Loucy (cell line): ENCODE results near the gene RPS6KA1.
"Not testable (repeated sequence)": the region's sequence is repeated elsewhere in the genome, so short reads cannot be mapped to it uniquely, and the experiment has no call there.

ENCODE experiments used
- H2AFZ ChIP-seq: fragments of 200-600 bp; sonication (generic); 2 replicates; pipeline ENCODE4 v1.6.0; 2016; ENCODE audit warnings: antibody characterized with exemption, mild to moderate bottlenecking, low read length, moderate library complexity
- H3F3A ChIP-seq: fragments of 200-600 bp; 2 replicates; pipeline ENCODE4 v1.6.0; 2016; ENCODE audit warnings: antibody characterized with exemption, low read depth, mild to moderate bottlenecking
- H3K27me3 ChIP-seq: fragments of 200-600 bp; sonication (generic); 2 replicates; pipeline ENCODE4 v1.6.1; 2014; ENCODE audit warnings: low read length, mild to moderate bottlenecking; ENCODE audit not compliant: insufficient read depth, poor library complexity, severe bottlenecking
- H3K36me3 ChIP-seq: fragments of 200-600 bp; sonication (generic); 2 replicates; pipeline ENCODE4 v1.6.1; 2016; ENCODE audit warnings: low read length; ENCODE audit not compliant: insufficient read depth
- H3K4me1 ChIP-seq: fragments of 200-600 bp; sonication (generic); 2 replicates; pipeline ENCODE4 v1.5.1; 2014; ENCODE audit warnings: low read length, mild to moderate bottlenecking; ENCODE audit not compliant: insufficient read depth, poor library complexity, severe bottlenecking
- H3K4me2 ChIP-seq: fragments of 200-600 bp; sonication (generic); 2 replicates; pipeline ENCODE4 v1.6.0; 2014; ENCODE audit warnings: antibody characterized with exemption, low read length, low read depth, mild to moderate bottlenecking; ENCODE audit not compliant: poor library complexity, severe bottlenecking
- H3K4me3 ChIP-seq: fragments of 200-600 bp; sonication (generic); 2 replicates; pipeline ENCODE4 v1.5.1; 2014; ENCODE audit warnings: low read length, mild to moderate bottlenecking, mixed read lengths; ENCODE audit not compliant: poor library complexity, severe bottlenecking
- H3K79me2 ChIP-seq: fragments of 200-600 bp; sonication (generic); 2 replicates; pipeline ENCODE4 v1.6.1; 2014; ENCODE audit warnings: low read length; ENCODE audit not compliant: insufficient read depth
- H3K9ac ChIP-seq: fragments of 200-600 bp; sonication (generic); 2 replicates; pipeline ENCODE4 v1.6.0; 2014; ENCODE audit warnings: mild to moderate bottlenecking, low read depth, low read length, moderate library complexity; ENCODE audit not compliant: poor library complexity, severe bottlenecking
- H3K9me2 ChIP-seq: fragments of 200-600 bp; sonication (generic); replicated peaks from 2 replicates; pipeline ENCODE4 v1.6.1; 2016; ENCODE audit warnings: low read depth, low read length, mixed read lengths
- H3K9me3 ChIP-seq: fragments of 200-600 bp; sonication (generic); 2 replicates; pipeline ENCODE4 v1.6.1; 2014; ENCODE audit warnings: mild to moderate bottlenecking, antibody characterized with exemption, low read length, low read depth; ENCODE audit not compliant: insufficient read depth
- H4K20me1 ChIP-seq: fragments of 200-600 bp; sonication (generic); 2 replicates; pipeline ENCODE4 v1.6.0; 2014; ENCODE audit warnings: antibody characterized with exemption, low read length, mild to moderate bottlenecking; ENCODE audit not compliant: insufficient read depth, poor library complexity, severe bottlenecking
- EZH2phosphoT487 ChIP-seq: fragments of 200-600 bp; IDR thresholded peaks from 2 replicates; pipeline ENCODE4 v1.6.1; 2018; ENCODE audit warnings: antibody characterized with exemption, mild to moderate bottlenecking, moderate library complexity, borderline replicate concordance
- TF ChIP-seq, protein P1 (sequence below): fragments of 200-600 bp; sonication (generic); conservative IDR thresholded peaks from 2 replicates; pipeline ENCODE4 v1.5.1; 2014; ENCODE audit warnings: mild to moderate bottlenecking, antibody characterized with exemption, low read length

The RPS6KA1 gene

DNA sequence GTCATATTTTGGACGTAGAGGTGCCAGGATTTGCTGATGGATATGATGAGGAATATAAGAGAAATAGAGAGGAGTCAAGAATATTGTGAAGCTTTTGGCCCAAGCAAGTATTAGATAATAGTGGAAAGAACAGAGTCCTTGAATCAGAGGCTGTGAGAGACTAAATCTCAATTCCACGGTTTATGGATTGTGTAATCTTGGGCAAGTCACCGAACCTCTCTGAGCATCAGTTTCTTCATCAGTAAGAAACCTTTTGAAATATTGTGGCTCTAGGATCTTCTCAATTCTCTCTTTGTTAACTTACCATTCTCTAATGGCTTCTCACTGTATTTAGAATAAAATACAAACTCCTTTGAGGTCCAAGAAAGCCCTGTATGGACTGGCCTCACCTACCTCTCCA, 77.6 kb downstream of the RPS6KA1 start:
- no peak overlapping the region for H2AFZ ChIP-seq
- peaks cover 6% of the 10 kb centered on the region for H3K4me1 ChIP-seq
- H3K4me3 ChIP-seq: no peak overlapping the region
- H3F3A ChIP-seq: no peaks in the 10 kb centered on the region
- no peak overlapping the region for H3K9ac ChIP-seq
- no peak for TF ChIP-seq EZH2phosphoT487
- TF ChIP-seq, protein P1, sequence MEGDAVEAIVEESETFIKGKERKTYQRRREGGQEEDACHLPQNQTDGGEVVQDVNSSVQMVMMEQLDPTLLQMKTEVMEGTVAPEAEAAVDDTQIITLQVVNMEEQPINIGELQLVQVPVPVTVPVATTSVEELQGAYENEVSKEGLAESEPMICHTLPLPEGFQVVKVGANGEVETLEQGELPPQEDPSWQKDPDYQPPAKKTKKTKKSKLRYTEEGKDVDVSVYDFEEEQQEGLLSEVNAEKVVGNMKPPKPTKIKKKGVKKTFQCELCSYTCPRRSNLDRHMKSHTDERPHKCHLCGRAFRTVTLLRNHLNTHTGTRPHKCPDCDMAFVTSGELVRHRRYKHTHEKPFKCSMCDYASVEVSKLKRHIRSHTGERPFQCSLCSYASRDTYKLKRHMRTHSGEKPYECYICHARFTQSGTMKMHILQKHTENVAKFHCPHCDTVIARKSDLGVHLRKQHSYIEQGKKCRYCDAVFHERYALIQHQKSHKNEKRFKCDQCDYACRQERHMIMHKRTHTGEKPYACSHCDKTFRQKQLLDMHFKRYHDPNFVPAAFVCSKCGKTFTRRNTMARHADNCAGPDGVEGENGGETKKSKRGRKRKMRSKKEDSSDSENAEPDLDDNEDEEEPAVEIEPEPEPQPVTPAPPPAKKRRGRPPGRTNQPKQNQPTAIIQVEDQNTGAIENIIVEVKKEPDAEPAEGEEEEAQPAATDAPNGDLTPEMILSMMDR: no peak
- no peaks in the 10 kb centered on the region for H3K9me3 ChIP-seq
- no peaks in the 10 kb centered on the region for H3K36me3 ChIP-seq
- no peaks in the 10 kb centered on the region for H4K20me1 ChIP-seq
- no peaks in the 10 kb centered on the region for H3K79me2 ChIP-seq
- no peaks in the 10 kb centered on the region for H3K9me2 ChIP-seq
- no peak overlapping the region for H3K4me2 ChIP-seq
- H3K27me3 ChIP-seq: no peaks in the 10 kb centered on the region

DNA sequence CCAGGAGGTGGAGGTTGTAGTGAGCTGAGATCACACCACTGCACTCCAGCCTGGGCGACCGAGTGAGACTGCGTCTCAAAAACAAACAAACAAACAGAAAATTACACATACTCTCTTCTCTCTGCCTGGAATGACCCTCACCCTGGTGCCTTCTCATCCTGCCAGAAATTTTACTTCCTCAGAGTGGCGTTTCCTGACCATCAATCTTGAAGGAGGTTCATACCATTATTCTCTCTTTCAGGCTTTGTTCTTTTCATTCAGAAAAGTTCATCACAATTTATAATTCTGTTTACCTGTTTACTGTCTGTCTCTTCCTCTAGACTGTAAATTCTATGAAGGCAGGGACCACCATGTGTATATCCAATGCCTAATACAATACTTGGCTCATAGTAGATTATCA, 79.3 kb downstream of the RPS6KA1 start:
- H3K9me2 ChIP-seq: no peaks in the 10 kb centered on the region
- H2AFZ ChIP-seq: no peak overlapping the region
- no peaks in the 10 kb centered on the region for H3F3A ChIP-seq
- H4K20me1 ChIP-seq: no peaks in the 10 kb centered on the region
- H3K9ac ChIP-seq: no peak overlapping the region
- no peaks in the 10 kb centered on the region for H3K27me3 ChIP-seq
- no peak overlapping the region for H3K4me3 ChIP-seq
- H3K4me1 ChIP-seq: no peaks in the 10 kb centered on the region
- TF ChIP-seq EZH2phosphoT487: no peak
- TF ChIP-seq, protein P1: no peak
- H3K36me3 ChIP-seq: no peaks in the 10 kb centered on the region
- no peaks in the 10 kb centered on the region for H3K9me3 ChIP-seq
- H3K4me2 ChIP-seq: no peak overlapping the region
- H3K79me2 ChIP-seq: no peaks in the 10 kb centered on the region

DNA sequence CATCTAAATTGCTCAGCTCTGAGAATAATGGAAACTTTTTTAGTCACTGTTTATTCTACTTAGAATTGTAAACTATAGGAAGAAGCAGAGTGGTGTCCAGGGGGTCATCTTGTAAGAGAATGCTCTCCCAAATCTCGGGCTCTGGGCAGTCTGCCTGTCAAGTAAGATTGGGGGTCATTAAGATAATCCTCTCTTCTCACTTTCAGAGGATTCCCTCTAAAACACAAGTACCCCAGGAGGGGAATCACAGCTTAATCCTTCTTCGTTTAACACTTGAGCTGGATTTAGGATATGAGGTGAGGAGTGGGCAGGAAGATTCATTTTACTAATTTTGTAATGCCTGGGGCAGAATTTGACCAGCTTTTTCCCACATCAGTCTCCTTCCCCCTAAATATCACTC, 81.2 kb downstream of the RPS6KA1 start:
- H3K27me3 ChIP-seq: no peaks in the 10 kb centered on the region
- no peaks in the 10 kb centered on the region; the same call in 1 of the 2 replicates for H3F3A ChIP-seq
- no peaks in the 10 kb centered on the region for H3K36me3 ChIP-seq
- no peaks in the 10 kb centered on the region for H3K79me2 ChIP-seq
- H3K9ac ChIP-seq: no peak overlapping the region
- H2AFZ ChIP-seq: no peak overlapping the region
- no peak overlapping the region for H3K4me2 ChIP-seq
- H3K4me1 ChIP-seq: no peaks in the 10 kb centered on the region
- no peaks in the 10 kb centered on the region for H3K9me3 ChIP-seq
- TF ChIP-seq EZH2phosphoT487: no peak
- TF ChIP-seq, protein P1: no peak
- H4K20me1 ChIP-seq: no peaks in the 10 kb centered on the region
- H3K9me2 ChIP-seq: no peaks in the 10 kb centered on the region
- no peak overlapping the region for H3K4me3 ChIP-seq

DNA sequence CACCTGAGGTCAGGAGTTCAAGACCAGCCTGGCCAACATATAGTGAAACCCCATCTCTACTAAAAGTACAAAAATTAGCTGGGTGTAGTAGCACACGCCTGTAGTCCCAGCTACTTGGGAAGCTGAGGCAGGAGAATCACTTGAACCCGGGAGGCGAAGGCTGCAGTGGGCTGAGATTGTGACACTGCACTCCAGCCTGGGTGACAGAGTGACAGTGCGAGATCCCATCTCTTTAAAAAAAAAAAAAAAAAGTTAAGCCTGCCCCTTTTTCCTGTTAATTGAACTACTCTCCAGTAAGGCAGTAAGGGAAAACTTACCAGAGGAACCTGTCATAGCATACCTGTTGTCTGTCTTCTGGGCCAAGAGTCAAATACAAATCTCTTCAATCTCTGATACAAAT, 83.1 kb downstream of the RPS6KA1 start:
- not testable (repeated sequence) for H3K9ac ChIP-seq, H3K4me3 ChIP-seq, H3F3A ChIP-seq, H3K9me2 ChIP-seq, H3K79me2 ChIP-seq, H3K36me3 ChIP-seq, H3K4me1 ChIP-seq, H3K27me3 ChIP-seq, H2AFZ ChIP-seq, H3K9me3 ChIP-seq, H4K20me1 ChIP-seq, H3K4me2 ChIP-seq
